Natural killer cell (primary cell): Measurements from ENCODE around the gene DAZL. TPM values are rescaled to one million over a fixed set of nuclear protein-coding genes. Genes with fewer than 3 reads are reported as not detected.

Source experiments
- ATAC-seq, 3 donors: fragments of 150-1000 bp in 2 of 3; fragments of 200-7000 bp in 1 of 3; cut with Tn5 transposase; 1 replicate in 1 of 3; 2 replicates in 2 of 3; pipeline ENCODE4 v1.10.0; 2021; ENCODE audit warnings: mild to moderate bottlenecking in 2 of 3, moderate library complexity in 2 of 3
- DNase-seq, 2 donors: peaks; one replicate each; pipeline versions ENCODE4 v3.0.0 to v3.0.0-alpha.2; 2013 to 2021; ENCODE audit warnings: mixed read lengths in 1 of 2
- H3K27ac ChIP-seq: one replicate; pipeline ENCODE4 v1.5.1; 2013; ENCODE audit warnings: mild to moderate bottlenecking, low read length
- H3K27me3 ChIP-seq: one replicate; pipeline ENCODE4 v1.6.1; 2013; ENCODE audit warnings: low read length; ENCODE audit not compliant: control insufficient read depth, insufficient read depth
- H3K36me3 ChIP-seq: one replicate; pipeline ENCODE4 v1.6.1; 2013; ENCODE audit warnings: low read length; ENCODE audit not compliant: control insufficient read depth, insufficient read depth
- H3K4me1 ChIP-seq: one replicate; pipeline ENCODE4 v1.6.1; 2013; ENCODE audit warnings: low read length; ENCODE audit not compliant: control insufficient read depth, insufficient read depth
- H3K4me3 ChIP-seq: one replicate; pipeline ENCODE4 v1.5.1; 2013; ENCODE audit warnings: low read length
- H3K9me3 ChIP-seq: one replicate; pipeline ENCODE4 v1.6.1; 2013; ENCODE audit warnings: low read length; ENCODE audit not compliant: control insufficient read depth, insufficient read depth
- H3K27ac Mint-ChIP-seq, 2 donors: one replicate each; pipeline ENCODE4 v1.8.0; 2022; ENCODE audit warnings: mild to moderate bottlenecking in 2 of 2, mixed read lengths in 2 of 2, moderate library complexity in 1 of 2
- H3K27me3 Mint-ChIP-seq, 2 donors: one replicate each; pipeline ENCODE4 v1.8.0; 2022; ENCODE audit warnings: low read depth in 2 of 2, mixed read lengths in 2 of 2
- H3K36me3 Mint-ChIP-seq: one replicate; pipeline ENCODE4 v1.8.0; 2022; ENCODE audit warnings: mixed read lengths
- H3K4me1 Mint-ChIP-seq, 2 donors: one replicate each; pipeline ENCODE4 v1.8.0; 2022; ENCODE audit warnings: mixed read lengths in 2 of 2
- H3K4me3 Mint-ChIP-seq: one replicate; pipeline ENCODE4 v1.8.0; 2022; ENCODE audit warnings: mild to moderate bottlenecking, moderate library complexity, mixed read lengths
- H3K9me3 Mint-ChIP-seq, 2 donors: one replicate each; pipeline ENCODE4 v1.8.0; 2022; ENCODE audit warnings: mixed read lengths in 2 of 2
- CTCF ChIP-seq: fragments of 200-600 bp; IDR thresholded peaks from one replicate; pipeline ENCODE4 v1.8.0; 2022; ENCODE audit warnings: antibody characterized with exemption
- WGBS: methylation state at CpG from one replicate; pipeline ENCODE4 v1.1.7; 2013; ENCODE audit warnings: missing lambda C conversion rate; ENCODE audit not compliant: insufficient coverage; 5-methylcytosine and 5-hydroxymethylcytosine counted together
- intact Hi-C: fragments of 100-400 bp; cut with micrococcal nuclease; formaldehyde crosslinking; loops from one replicate; pipeline ENCODE4 v1.14.2; 2022
- total RNA-seq, 4 donors: library from RNA; stranded (reverse); fragments of 120-200 nt in 1 of 4; gene quantifications; one replicate each; pipeline versions ENCODE4 v1.2.3 to v1.2.4, GENCODE V29; 2013 to 2022

The DAZL gene
- total RNA-seq, 3 donors from 2014 or later (not counting 1 experiment from before 2014, with no cell fraction given), result not detected

- Mint-ChIP-seq H3K4me1 (no peaks in the 10 kb centered on the region), H3K27ac (no peak overlapping the region), H3K27me3 (peaks cover 0 to 3% of the 10 kb centered on the region in 2 donors), H3K9me3 (no peaks in the 10 kb centered on the region), H3K4me3 (no peak overlapping the region), H3K36me3 (no peaks in the 10 kb centered on the region)
- no peak for TF ChIP-seq CTCF
- Histone ChIP-seq H3K27ac (no peak overlapping the region), H3K9me3 (no peaks in the 10 kb centered on the region), H3K27me3 (no peaks in the 10 kb centered on the region), H3K4me3 (no peak overlapping the region), H3K36me3 (no peaks in the 10 kb centered on the region), H3K4me1 (no peaks in the 10 kb centered on the region)
- DNase-seq, result no peak
- no peak for ATAC-seq
- intact Hi-C loops, result no loop called here
- WGBS, result 75% methylated on average over 2 of the region's 3 CpGs
Measured at GRCh38 chr3:16587047-16587680, 18.1 kb downstream of the DAZL start.

- Mint-ChIP-seq H3K27ac (no peak overlapping the region), H3K4me1 (no peaks in the 10 kb centered on the region), H3K9me3 (no peaks in the 10 kb centered on the region), H3K27me3 (no peaks in the 10 kb centered on the region), H3K4me3 (no peak overlapping the region), H3K36me3 (no peaks in the 10 kb centered on the region)
- DNase-seq (no peak), ATAC-seq (no peak)
- TF ChIP-seq CTCF, result no peak
- 92% methylated on average over 1 of the region's 2 CpGs for WGBS
- H3K4me3 ChIP-seq, result no peak overlapping the region
- H3K27ac ChIP-seq, result no peak overlapping the region
- H3K36me3 ChIP-seq, result no peaks in the 10 kb centered on the region
- no peaks in the 10 kb centered on the region for H3K4me1 ChIP-seq
- no peaks in the 10 kb centered on the region for H3K9me3 ChIP-seq
- H3K27me3 ChIP-seq, result no peaks in the 10 kb centered on the region
- intact Hi-C loops, result no loop called here
Measured at GRCh38 chr3:16584880-16585279, 20.3 kb downstream of the DAZL start.

- Histone ChIP-seq H3K4me3 (no peak overlapping the region), H3K9me3 (no peaks in the 10 kb centered on the region), H3K27me3 (no peaks in the 10 kb centered on the region), H3K27ac (no peak overlapping the region), H3K4me1 (no peaks in the 10 kb centered on the region), H3K36me3 (no peaks in the 10 kb centered on the region)
- H3K27ac Mint-ChIP-seq, result no peak overlapping the region
- DNase-seq (no peak), ATAC-seq (no peak)
- H3K4me1 Mint-ChIP-seq, result no peaks in the 10 kb centered on the region
- WGBS, result 91% methylated on average over 5 of the region's 5 CpGs
- intact Hi-C loops, result no loop called here
- no peak for TF ChIP-seq CTCF
- peaks cover 0 to 10% of the 10 kb centered on the region in 2 donors for H3K27me3 Mint-ChIP-seq
- H3K36me3 Mint-ChIP-seq, result no peaks in the 10 kb centered on the region
- H3K4me3 Mint-ChIP-seq, result no peak overlapping the region
- no peaks in the 10 kb centered on the region for H3K9me3 Mint-ChIP-seq
Measured at GRCh38 chr3:16583551-16583950, 21.7 kb downstream of the DAZL start.

- Mint-ChIP-seq H3K27ac (no peak overlapping the region), H3K9me3 (no peaks in the 10 kb centered on the region), H3K36me3 (no peaks in the 10 kb centered on the region), H3K4me3 (no peak overlapping the region), H3K4me1 (no peaks in the 10 kb centered on the region), H3K27me3 (peaks cover 8 to 34% of the 10 kb centered on the region in 2 donors)
- 86% methylated on average over 4 of the region's 4 CpGs for WGBS
- no peak overlapping the region for H3K4me3 ChIP-seq
- H3K9me3 ChIP-seq, result no peaks in the 10 kb centered on the region
- no peak for DNase-seq
- H3K27ac ChIP-seq, result no peak overlapping the region
- no peaks in the 10 kb centered on the region for H3K27me3 ChIP-seq
- no peaks in the 10 kb centered on the region for H3K4me1 ChIP-seq
- no peak for TF ChIP-seq CTCF
- intact Hi-C loops, result no loop called here
- no peak for ATAC-seq
- H3K36me3 ChIP-seq, result no peaks in the 10 kb centered on the region
Measured at GRCh38 chr3:16570113-16570512, 35.1 kb downstream of the DAZL start.
